ENCODE measurements around the gene PACRG. TPM values are rescaled to one million over a fixed set of nuclear protein-coding genes. Genes with fewer than 3 reads are reported as not detected.

PACRG gene
- total and polyA plus RNA-seq, 2 experiments from 2014 or later, result not detected

DNA sequence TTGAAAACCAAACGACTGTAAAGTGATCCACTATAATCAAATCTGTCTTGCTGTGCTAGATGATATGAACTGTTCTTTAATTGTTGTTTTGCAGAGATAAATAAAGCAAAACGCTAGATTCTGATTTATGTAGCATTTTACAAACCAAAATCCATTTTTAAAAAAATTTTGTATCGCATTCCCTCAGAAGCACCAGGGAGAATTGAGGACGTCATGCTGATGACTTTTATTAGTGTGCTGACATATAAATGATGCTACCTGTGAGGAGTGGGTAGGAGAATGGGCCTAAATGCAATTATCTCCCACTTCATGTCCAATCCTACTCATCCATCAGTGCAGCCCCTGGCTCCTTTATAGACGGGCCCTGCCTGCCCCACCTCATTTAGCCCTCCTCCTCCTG is 282.4 kb downstream of the PACRG start:
- Histone ChIP-seq H3K27ac (no peak overlapping the region), H2AFZ (no peak overlapping the region), H3K27me3 (replicated peaks; ENCODE audit: insufficient read depth) (no peaks in the 10 kb centered on the region), H3K36me3 (ENCODE audit: low read depth) (no peaks in the 10 kb centered on the region), H3K4me3 (no peak overlapping the region), H4K20me1 (ENCODE audit: insufficient read depth) (no peaks in the 10 kb centered on the region), H3K4me2 (ENCODE audit: unreplicated experiment) (no peak overlapping the region), H3K79me2 (ENCODE audit: insufficient read depth) (no peaks in the 10 kb centered on the region), H3K4me1 (ENCODE audit: insufficient read depth) (no peaks in the 10 kb centered on the region), H3K9me2 (ENCODE audit: insufficient read depth) (no peaks in the 10 kb centered on the region), H3K9ac (no peak overlapping the region), H3K9me3 (ENCODE audit: low read depth) (no peaks in the 10 kb centered on the region), H3F3A (ENCODE audit: insufficient read depth) (0 out of 2 replicates have a peak, but pooled peaks cover 4% of the 10 kb centered on the region)
- in situ Hi-C loops (cut with MboI), result no loop called here
- 77 to 81% methylated on average over 5 of the region's 5 CpGs for WGBS, 2 experiments (ENCODE audit: low coverage in 1 of 2, low lambda C conversion rate in 2 of 2, missing lambda C conversion rate in 2 of 2)
- no peak for DNase-seq
- no peak for TF ChIP-seq EZH2 (IDR thresholded peaks at IDR 0.05; ENCODE audit: insufficient read depth, poor library complexity, severe bottlenecking)
- TF ChIP-seq EZH2phosphoT487 (IDR thresholded peaks at IDR 0.05; ENCODE audit: insufficient read depth, low read depth), result no peak

DNA sequence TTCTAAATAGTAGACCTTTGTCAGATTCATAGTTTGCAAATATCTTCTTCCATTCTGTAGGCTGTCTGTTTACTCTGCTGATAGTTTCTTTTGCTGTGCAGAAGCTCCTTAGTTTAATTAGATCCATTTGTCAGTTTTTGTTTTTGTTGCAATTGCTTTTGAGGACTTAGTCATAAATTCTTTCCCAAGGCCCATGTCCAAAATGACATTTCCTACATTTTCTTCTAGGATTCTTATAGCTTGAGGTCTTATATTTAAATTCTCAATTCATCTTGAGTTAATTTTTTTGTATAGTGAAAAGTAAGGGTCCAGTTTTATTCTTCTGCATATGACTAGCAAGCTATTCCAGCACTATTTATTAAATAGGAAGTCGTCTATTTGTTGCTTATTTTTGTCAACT is 287.0 kb downstream of the PACRG start:
- H3F3A ChIP-seq (ENCODE audit: insufficient read depth), result 0 out of 2 replicates have a peak, but pooled peaks cover 4% of the 10 kb centered on the region
- H4K20me1 ChIP-seq (ENCODE audit: insufficient read depth), result no peaks in the 10 kb centered on the region
- no peak overlapping the region for H2AFZ ChIP-seq
- H3K4me2 ChIP-seq (ENCODE audit: unreplicated experiment), result no peak overlapping the region
- H3K9ac ChIP-seq, result no peak overlapping the region
- TF ChIP-seq EZH2 (IDR thresholded peaks at IDR 0.05; ENCODE audit: insufficient read depth, poor library complexity, severe bottlenecking) (no peak), EZH2phosphoT487 (IDR thresholded peaks at IDR 0.05; ENCODE audit: insufficient read depth, low read depth) (no peak)
- H3K9me2 ChIP-seq (ENCODE audit: insufficient read depth), result no peaks in the 10 kb centered on the region
- no peaks in the 10 kb centered on the region for H3K36me3 ChIP-seq (ENCODE audit: low read depth)
- in situ Hi-C loops (cut with MboI), result no loop called here
- peak; percentile 4 for DNase-seq
- H3K9me3 ChIP-seq (ENCODE audit: low read depth), result no peaks in the 10 kb centered on the region
- no peak overlapping the region for H3K27ac ChIP-seq
- no peaks in the 10 kb centered on the region for H3K4me1 ChIP-seq (ENCODE audit: insufficient read depth)
- 89 to 96% methylated on average over 1 of the region's 1 CpG for WGBS, 2 experiments (ENCODE audit: low coverage in 1 of 2, low lambda C conversion rate in 2 of 2, missing lambda C conversion rate in 2 of 2)
- H3K79me2 ChIP-seq (ENCODE audit: insufficient read depth), result no peaks in the 10 kb centered on the region
- no peak overlapping the region for H3K4me3 ChIP-seq
- no peaks in the 10 kb centered on the region for H3K27me3 ChIP-seq (replicated peaks; ENCODE audit: insufficient read depth)

DNA sequence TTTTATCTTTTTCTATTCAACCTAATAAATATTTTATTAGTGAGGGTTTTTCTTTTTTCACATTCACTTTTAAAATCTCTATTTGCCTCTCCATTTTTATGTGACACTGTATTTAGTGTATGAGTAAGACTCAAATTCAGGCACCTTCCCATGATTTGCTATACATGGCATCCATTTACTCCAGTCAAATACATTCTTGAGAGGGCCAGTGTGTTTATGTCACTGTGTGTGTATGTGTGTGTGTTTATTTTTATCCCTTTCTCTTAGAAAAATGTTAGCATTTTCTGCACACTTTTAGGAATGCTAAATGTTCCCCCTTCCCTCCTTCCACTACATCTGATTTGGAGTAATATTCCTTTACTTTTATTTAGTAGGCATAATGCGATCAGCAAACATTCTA is 290.0 kb downstream of the PACRG start:
- Histone ChIP-seq H3K4me3 (no peak overlapping the region), H3K79me2 (ENCODE audit: insufficient read depth) (no peaks in the 10 kb centered on the region), H3K4me2 (ENCODE audit: unreplicated experiment) (no peak overlapping the region), H3K9me2 (ENCODE audit: insufficient read depth) (no peaks in the 10 kb centered on the region), H4K20me1 (ENCODE audit: insufficient read depth) (no peaks in the 10 kb centered on the region), H3K36me3 (ENCODE audit: low read depth) (no peaks in the 10 kb centered on the region), H3F3A (ENCODE audit: insufficient read depth) (0 out of 2 replicates have a peak, but pooled peaks cover 4% of the 10 kb centered on the region), H3K9ac (no peak overlapping the region), H2AFZ (no peak overlapping the region), H3K27me3 (replicated peaks; ENCODE audit: insufficient read depth) (no peaks in the 10 kb centered on the region), H3K9me3 (ENCODE audit: low read depth) (no peaks in the 10 kb centered on the region), H3K27ac (no peak overlapping the region), H3K4me1 (ENCODE audit: insufficient read depth) (no peaks in the 10 kb centered on the region)
- in situ Hi-C loops (cut with MboI), result no loop called here
- WGBS, 2 experiments (ENCODE audit: low coverage in 1 of 2, low lambda C conversion rate in 2 of 2, missing lambda C conversion rate in 2 of 2), result 96 to 97% methylated on average over 1 of the region's 1 CpG
- peak; percentile 13 for DNase-seq
- TF ChIP-seq EZH2 (IDR thresholded peaks at IDR 0.05; ENCODE audit: insufficient read depth, poor library complexity, severe bottlenecking), result no peak

GRCh38 chr6:163019926-163020325 is 292.2 kb downstream of the PACRG start:
- no peak for TF ChIP-seq EZH2 (IDR thresholded peaks at IDR 0.05; ENCODE audit: insufficient read depth, poor library complexity, severe bottlenecking)
- no peak for TF ChIP-seq EZH2phosphoT487 (IDR thresholded peaks at IDR 0.05; ENCODE audit: insufficient read depth, low read depth)
- H4K20me1 ChIP-seq (ENCODE audit: insufficient read depth), result no peaks in the 10 kb centered on the region
- H2AFZ ChIP-seq, result no peak overlapping the region
- H3K4me3 ChIP-seq, result no peak overlapping the region
- H3K27me3 ChIP-seq (replicated peaks; ENCODE audit: insufficient read depth), result no peaks in the 10 kb centered on the region
- H3K9me3 ChIP-seq (ENCODE audit: low read depth), result no peaks in the 10 kb centered on the region
- no peak overlapping the region for H3K4me2 ChIP-seq (ENCODE audit: unreplicated experiment)
- no peaks in the 10 kb centered on the region for H3K36me3 ChIP-seq (ENCODE audit: low read depth)
- H3K79me2 ChIP-seq (ENCODE audit: insufficient read depth), result no peaks in the 10 kb centered on the region
- DNase-seq, result no peak
- in situ Hi-C loops (cut with MboI), result no loop called here
- 71 to 80% methylated on average over 3 of the region's 3 CpGs for WGBS, 2 experiments (ENCODE audit: low coverage in 1 of 2, low lambda C conversion rate in 2 of 2, missing lambda C conversion rate in 2 of 2)
- 0 out of 2 replicates have a peak, but pooled peaks cover 3% of the 10 kb centered on the region for H3F3A ChIP-seq (ENCODE audit: insufficient read depth)
- no peak overlapping the region for H3K27ac ChIP-seq
- no peak overlapping the region for H3K9ac ChIP-seq
- no peaks in the 10 kb centered on the region for H3K9me2 ChIP-seq (ENCODE audit: insufficient read depth)
- no peaks in the 10 kb centered on the region for H3K4me1 ChIP-seq (ENCODE audit: insufficient read depth)

- Histone ChIP-seq H3K9ac (no peak overlapping the region), H3K27ac (no peak overlapping the region), H3K4me2 (ENCODE audit: unreplicated experiment) (no peak overlapping the region), H3K4me1 (ENCODE audit: insufficient read depth) (no peaks in the 10 kb centered on the region), H3K9me3 (ENCODE audit: low read depth) (no peaks in the 10 kb centered on the region), H4K20me1 (ENCODE audit: insufficient read depth) (no peaks in the 10 kb centered on the region), H3K36me3 (ENCODE audit: low read depth) (no peaks in the 10 kb centered on the region), H3K4me3 (no peak overlapping the region), H2AFZ (no peak overlapping the region), H3K79me2 (ENCODE audit: insufficient read depth) (no peaks in the 10 kb centered on the region), H3K27me3 (replicated peaks; ENCODE audit: insufficient read depth) (no peaks in the 10 kb centered on the region), H3K9me2 (ENCODE audit: insufficient read depth) (no peaks in the 10 kb centered on the region), H3F3A (ENCODE audit: insufficient read depth) (no peaks in the 10 kb centered on the region)
- TF ChIP-seq EZH2 (IDR thresholded peaks at IDR 0.05; ENCODE audit: insufficient read depth, poor library complexity, severe bottlenecking) (no peak), EZH2phosphoT487 (IDR thresholded peaks at IDR 0.05; ENCODE audit: insufficient read depth, low read depth) (no peak)
- in situ Hi-C loops (cut with MboI), result no loop called here
- 65 to 71% methylated on average over 5 of the region's 5 CpGs for WGBS, 2 experiments (ENCODE audit: low coverage in 1 of 2, low lambda C conversion rate in 2 of 2, missing lambda C conversion rate in 2 of 2)
- DNase-seq, result no peak
These were observed 293.3 kb downstream of the PACRG start for GRCh38 chr6:163021054-163021453.
